Psoas muscle (tissue), 8 donors: ENCODE results near the gene MRC1. TPM values are rescaled to one million over a fixed set of nuclear protein-coding genes. Genes with fewer than 3 reads are reported as not detected.

Source experiments
- ATAC-seq, 4 donors: fragments of 200-7000 bp; cut with Tn5 transposase; one replicate each; pipeline ENCODE4 v1.9.1; 2020; ENCODE audit warnings: moderate library complexity in 3 of 4, mild to moderate bottlenecking in 2 of 4
- DNase-seq, 2 donors: peaks; one replicate each; pipeline ENCODE4 v3.0.0-alpha.2; 2020
- H3K27ac ChIP-seq: fragments of 200-600 bp; one replicate; pipeline ENCODE4 v1.8.0; 2022
- H3K27me3 ChIP-seq, 3 donors: fragments of 200-600 bp in 1 of 3; one replicate each; pipeline versions ENCODE4 v1.6.1 to v1.8.0; 2013 to 2022; ENCODE audit warnings: low read length in 2 of 3, mild to moderate bottlenecking in 2 of 3, moderate library complexity in 1 of 3; ENCODE audit not compliant: insufficient read depth in 3 of 3
- H3K36me3 ChIP-seq, 2 donors: fragments of 200-600 bp in 1 of 2; one replicate each; pipeline versions ENCODE4 v1.6.1 to v1.8.0; 2013 to 2022; ENCODE audit warnings: low read depth in 1 of 2, mild to moderate bottlenecking in 1 of 2, moderate library complexity in 1 of 2; ENCODE audit not compliant: insufficient read depth in 1 of 2
- H3K4me1 ChIP-seq: fragments of 200-600 bp; one replicate; pipeline ENCODE4 v1.8.0; 2022
- H3K4me3 ChIP-seq: fragments of 200-600 bp; one replicate; pipeline ENCODE4 v1.8.0; 2022; ENCODE audit warnings: mild to moderate bottlenecking
- H3K9me3 ChIP-seq: fragments of 200-600 bp; one replicate; pipeline ENCODE4 v1.8.0; 2022
- CTCF ChIP-seq: fragments of 200-600 bp; IDR thresholded peaks from one replicate; pipeline ENCODE4 v1.8.0; 2022; ENCODE audit warnings: antibody characterized with exemption
- WGBS, 3 donors: extraction: QIAGEN DNeasy Blood & Tissue Kit; methylation state at CpG; one replicate each; pipeline versions ENCODE4 v1.1.6 to v1.1.7; 2013; 5-methylcytosine and 5-hydroxymethylcytosine counted together
- intact Hi-C, 2 donors: fragments of 100-400 bp; cut with DNase I; formaldehyde crosslinking; loops; one replicate each; pipeline versions ENCODE4 v1.11.0 to v1.14.2; 2022
- polyA plus RNA-seq, 3 donors: library from polyadenylated mRNA; stranded (reverse); fragments of 200-250 nt; gene quantifications; one replicate each; pipeline ENCODE4 v1.2.3, GENCODE V29; 2013
- total RNA-seq, 4 donors: library from RNA; stranded (reverse); fragmentation: NEBNext Ultra II Directional in 2 of 4; extraction: Animal tissue kit (Norgen Biotek cat#: 25700) in 2 of 4; gene quantifications; one replicate each; pipeline versions ENCODE4 v1.2.1 to v1.2.4, GENCODE V29; 2021 to 2023
- donor health status: healthy with polysubstance abuse.
- donor health status: DM: no; HTN: no; CAD: no; lungs with moderate emphysema.
- donor health status: Bipolar disorder and iron deficiency.
- donor health status: healthy.
- donor health status: DM: yes; HTN: yes; CAD: no.
- donor health status: DM: no; HTN: no; CAD: no.
- donor health status: DM: no; HTN: no; CAD: no.
- donor health status: DM: yes; HTN: yes; CAD: no.

MRC1 gene
- total and polyA plus RNA-seq, 7 donors: 1.6 to 16.4 (median 9.3) TPM

GRCh38 chr10:17873946-17874345, 64.8 kb downstream of the MRC1 start:
- H3K27me3 ChIP-seq: no peaks in the 10 kb centered on the region
- 34 to 52% (median 36%) methylated on average over 2 of the region's 2 CpGs for WGBS, 3 donors

GRCh38 chr10:17877121-17877520, 68.0 kb downstream of the MRC1 start:
- no peak for TF ChIP-seq CTCF
- no peaks in the 10 kb centered on the region for H3K9me3 ChIP-seq
- no peak overlapping the region for H3K4me3 ChIP-seq
- no peak overlapping the region for H3K27ac ChIP-seq
- intact Hi-C loops: no loop called here
- H3K36me3 ChIP-seq: no peaks in the 10 kb centered on the region
- no peaks in the 10 kb centered on the region for H3K27me3 ChIP-seq
- ATAC-seq: no peak
- no peaks in the 10 kb centered on the region for H3K4me1 ChIP-seq
- no peak for DNase-seq

More at GRCh38 chr10:17873946-17874345, 64.8 kb downstream of the MRC1 start:
- Histone ChIP-seq H3K9me3 (no peaks in the 10 kb centered on the region), H3K4me1 (no peaks in the 10 kb centered on the region), H3K36me3 (no peaks in the 10 kb centered on the region), H3K27ac (no peak overlapping the region), H3K4me3 (no peak overlapping the region)
- intact Hi-C loops: loop anchor here in 1 of 2 donors (2.0 to 5.0 kb wide), 2 partner anchors 137 to 267 kb away; no protein-coding TSS in a partner anchor
- TF ChIP-seq CTCF: no peak
- no peak for ATAC-seq
- no peak for DNase-seq

GRCh38 chr10:17878896-17879295, 69.7 kb downstream of the MRC1 start:
- Histone ChIP-seq H3K27ac (no peak overlapping the region), H3K4me1 (no peaks in the 10 kb centered on the region), H3K4me3 (no peak overlapping the region), H3K36me3 (no peaks in the 10 kb centered on the region), H3K9me3 (no peaks in the 10 kb centered on the region), H3K27me3 (no peaks in the 10 kb centered on the region)
- ATAC-seq (no peak), DNase-seq (no peak)
- intact Hi-C loops: no loop called here
- no peak for TF ChIP-seq CTCF
- 57 to 64% (median 61%) methylated on average over 5 of the region's 5 CpGs for WGBS, 3 donors

- Histone ChIP-seq H3K27ac (no peak overlapping the region), H3K9me3 (no peaks in the 10 kb centered on the region), H3K36me3 (no peaks in the 10 kb centered on the region), H3K27me3 (no peaks in the 10 kb centered on the region), H3K4me3 (no peak overlapping the region), H3K4me1 (no peaks in the 10 kb centered on the region)
- TF ChIP-seq CTCF: no peak
- ATAC-seq (no peak), DNase-seq (no peak)
- WGBS, 3 donors: 56 to 62% (median 58%) methylated on average over 3 of the region's 3 CpGs
- intact Hi-C loops: no loop called here
Observed at GRCh38 chr10:17880601-17881000, 71.5 kb downstream of the MRC1 start.

- DNase-seq: no peak
Observed at GRCh38 chr10:17882557-17882956, 73.4 kb downstream of the MRC1 start.

More at GRCh38 chr10:17882557-17882956, 73.4 kb downstream of the MRC1 start:
- Histone ChIP-seq H3K9me3 (no peaks in the 10 kb centered on the region), H3K27ac (no peak overlapping the region), H3K4me1 (no peaks in the 10 kb centered on the region), H3K27me3 (no peaks in the 10 kb centered on the region), H3K4me3 (no peak overlapping the region), H3K36me3 (no peaks in the 10 kb centered on the region)
- no peak for ATAC-seq
- intact Hi-C loops: no loop called here
- no peak for TF ChIP-seq CTCF
- WGBS, 3 donors: 35 to 56% (median 48%) methylated on average over 1 of the region's 1 CpG
